Esophagus muscularis mucosa (tissue), 4 donors: Measurements from ENCODE around the gene UNC13A. TPM values are rescaled to one million over a fixed set of nuclear protein-coding genes. Genes with fewer than 3 reads are reported as not detected.

Source experiments
- DNase-seq: peaks from one replicate; pipeline ENCODE4 v3.0.0-alpha.2; 2017; ENCODE audit errors: extremely low spot score
- H3K27ac ChIP-seq, 4 donors: fragments of 200-600 bp; sonication (generic); replicated peaks in 1 of 4; 1 replicate in 3 of 4; 2 replicates in 1 of 4; pipeline ENCODE4 v1.5.1; 2016 to 2019; ENCODE audit warnings: mild to moderate bottlenecking in 1 of 4
- H3K27me3 ChIP-seq, 4 donors: fragments of 200-600 bp; sonication (generic); one replicate each; pipeline versions ENCODE4 v1.5.1 to v1.6.0; 2016 to 2019
- H3K36me3 ChIP-seq, 4 donors: fragments of 200-600 bp; sonication (generic); one replicate each; pipeline ENCODE4 v1.5.1; 2016 to 2019
- H3K4me1 ChIP-seq, 4 donors: fragments of 200-600 bp; sonication (generic); one replicate each; pipeline ENCODE4 v1.5.1; 2016 to 2019
- H3K4me3 ChIP-seq, 4 donors: fragments of 200-600 bp; sonication (generic); 1 replicate in 2 of 4; 2 replicates in 2 of 4; pipeline ENCODE4 v1.5.1; 2016 to 2019; ENCODE audit warnings: mild to moderate bottlenecking in 4 of 4, moderate library complexity in 1 of 4
- H3K9me3 ChIP-seq, 4 donors: fragments of 200-600 bp; sonication (generic); 1 replicate in 3 of 4; 2 replicates in 1 of 4; pipeline ENCODE4 v1.5.1; 2016 to 2019
- EP300 ChIP-seq: sonication (generic); formaldehyde crosslinking; IDR thresholded peaks from one replicate; pipeline ENCODE4 v1.6.1; 2017; ENCODE audit warnings: antibody characterized with exemption
- POLR2A ChIP-seq: fragments of 450-650 bp; IDR thresholded peaks from one replicate; pipeline ENCODE4 v1.6.1; 2017; ENCODE audit warnings: antibody characterized with exemption, moderate library complexity, mild to moderate bottlenecking, low read depth
- POLR2AphosphoS5 ChIP-seq, 2 donors: sonication (generic); formaldehyde crosslinking; IDR thresholded peaks; one replicate each; pipeline ENCODE4 v1.6.1; 2017; ENCODE audit warnings: antibody characterized with exemption in 2 of 2
- WGBS: methylation state at CpG from one replicate; pipeline ENCODE4 v1.1.5; 2018; 5-methylcytosine and 5-hydroxymethylcytosine counted together
- intact Hi-C: fragments of 100-400 bp; cut with DNase I; formaldehyde crosslinking; loops from one replicate; pipeline ENCODE4 v1.15.1; 2023
- total RNA-seq, 4 donors: library from RNA; depleted of rRNA; stranded (reverse); fragments of >200 nt; gene quantifications; one replicate each; pipeline versions ENCODE4 v1.1.0 to v1.2.1, GENCODE V29; 2016
- TF ChIP-seq, protein P1 (sequence below), 3 experiments: fragments of 200-600 bp in 2 of 3; fragments of 450-650 bp in 1 of 3; sonication (generic) in 2 of 3; IDR thresholded peaks; one replicate each; pipeline ENCODE4 v1.5.1; 2017 to 2019; ENCODE audit warnings: antibody characterized with exemption in 3 of 3, mild to moderate bottlenecking in 2 of 3, moderate library complexity in 1 of 3

The UNC13A gene
- total RNA-seq, 4 donors from 2014 or later, result under 0.01 to 0.23 (median 0.18) TPM

DNA sequence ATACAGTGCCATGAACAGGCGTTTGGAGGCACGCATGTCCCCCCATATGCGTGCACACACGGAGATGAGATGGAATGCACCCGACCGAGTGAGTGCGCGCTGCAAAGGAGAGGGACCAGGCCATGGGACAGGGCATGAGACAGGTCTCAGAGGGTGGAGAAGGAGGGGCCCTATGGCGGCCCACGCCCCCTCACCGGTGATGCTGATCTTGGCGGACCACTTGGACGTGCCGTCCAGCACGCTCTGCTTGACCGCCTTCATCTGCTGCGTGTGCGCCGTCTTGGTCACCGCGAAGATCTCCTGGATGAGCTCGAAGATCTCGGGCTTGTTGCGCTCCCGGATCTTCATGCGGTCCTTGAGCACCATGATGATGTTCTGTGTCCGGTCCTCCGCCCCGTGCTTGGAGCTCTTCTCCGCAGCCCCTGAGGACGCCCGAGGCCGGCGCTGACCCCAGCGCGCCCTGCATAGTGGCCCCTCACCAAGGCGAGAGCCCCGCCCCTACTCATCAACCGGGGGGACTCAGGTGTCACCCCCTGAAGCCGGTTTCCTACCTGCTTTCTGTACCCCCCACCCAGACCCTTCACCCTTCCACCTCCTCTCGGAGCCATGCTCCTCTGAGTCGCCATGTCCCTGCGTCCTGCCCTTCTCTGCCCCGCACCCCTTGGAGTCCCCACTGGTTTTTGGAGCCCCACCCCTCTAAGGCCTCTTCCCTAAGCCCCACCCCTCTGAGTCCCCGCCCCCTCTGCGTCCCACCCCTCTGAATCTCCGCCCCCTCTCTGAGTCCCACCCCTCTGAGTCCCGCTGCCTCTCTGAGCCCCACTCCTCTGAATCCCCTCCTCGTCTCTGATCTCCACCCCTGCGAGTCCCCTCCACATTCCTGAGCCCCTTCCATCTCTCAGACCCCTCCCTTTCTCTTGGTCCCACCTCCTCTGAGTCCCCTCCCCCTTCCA, 40.8 kb downstream of the UNC13A start:
- intact Hi-C loops, result no loop called here

GRCh38 chr19:17646441-17646840, 41.7 kb downstream of the UNC13A start:
- intact Hi-C loops, result no loop called here
- WGBS, result 79% methylated on average over 8 of the region's 8 CpGs
- Histone ChIP-seq H3K27ac (no peak overlapping the region), H3K27me3 (peaks cover 0 to 67% (median 0%) of the 10 kb centered on the region in 4 donors), H3K36me3 (no peaks in the 10 kb centered on the region), H3K9me3 (no peaks in the 10 kb centered on the region), H3K4me3 (no peak overlapping the region), H3K4me1 (no peaks in the 10 kb centered on the region)
- DNase-seq, result no peak
- no peak for TF ChIP-seq POLR2AphosphoS5 (IDR thresholded peaks at IDR 0.05)
- no peak for TF ChIP-seq POLR2A
- no peak for TF ChIP-seq EP300
- TF ChIP-seq, protein P1, sequence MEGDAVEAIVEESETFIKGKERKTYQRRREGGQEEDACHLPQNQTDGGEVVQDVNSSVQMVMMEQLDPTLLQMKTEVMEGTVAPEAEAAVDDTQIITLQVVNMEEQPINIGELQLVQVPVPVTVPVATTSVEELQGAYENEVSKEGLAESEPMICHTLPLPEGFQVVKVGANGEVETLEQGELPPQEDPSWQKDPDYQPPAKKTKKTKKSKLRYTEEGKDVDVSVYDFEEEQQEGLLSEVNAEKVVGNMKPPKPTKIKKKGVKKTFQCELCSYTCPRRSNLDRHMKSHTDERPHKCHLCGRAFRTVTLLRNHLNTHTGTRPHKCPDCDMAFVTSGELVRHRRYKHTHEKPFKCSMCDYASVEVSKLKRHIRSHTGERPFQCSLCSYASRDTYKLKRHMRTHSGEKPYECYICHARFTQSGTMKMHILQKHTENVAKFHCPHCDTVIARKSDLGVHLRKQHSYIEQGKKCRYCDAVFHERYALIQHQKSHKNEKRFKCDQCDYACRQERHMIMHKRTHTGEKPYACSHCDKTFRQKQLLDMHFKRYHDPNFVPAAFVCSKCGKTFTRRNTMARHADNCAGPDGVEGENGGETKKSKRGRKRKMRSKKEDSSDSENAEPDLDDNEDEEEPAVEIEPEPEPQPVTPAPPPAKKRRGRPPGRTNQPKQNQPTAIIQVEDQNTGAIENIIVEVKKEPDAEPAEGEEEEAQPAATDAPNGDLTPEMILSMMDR (IDR thresholded peaks at IDR 0.05), result no peak

More for the DNA sequence above, 40.8 kb downstream of the UNC13A start:
- H3K4me3 ChIP-seq, result no peak overlapping the region
- no peak for TF ChIP-seq POLR2A
- TF ChIP-seq, protein P1 (IDR thresholded peaks at IDR 0.05), result no peak
- no peak for TF ChIP-seq EP300
- TF ChIP-seq POLR2AphosphoS5 (IDR thresholded peaks at IDR 0.05), result no peak
- no peak overlapping the region for H3K27ac ChIP-seq
- H3K9me3 ChIP-seq, result no peaks in the 10 kb centered on the region
- H3K4me1 ChIP-seq, result no peaks in the 10 kb centered on the region
- H3K36me3 ChIP-seq, result no peaks in the 10 kb centered on the region
- WGBS, result 88% methylated on average over 38 of the region's 50 CpGs
- peaks cover 0 to 66% (median 0%) of the 10 kb centered on the region in 4 donors for H3K27me3 ChIP-seq
- DNase-seq, result no peak

DNA sequence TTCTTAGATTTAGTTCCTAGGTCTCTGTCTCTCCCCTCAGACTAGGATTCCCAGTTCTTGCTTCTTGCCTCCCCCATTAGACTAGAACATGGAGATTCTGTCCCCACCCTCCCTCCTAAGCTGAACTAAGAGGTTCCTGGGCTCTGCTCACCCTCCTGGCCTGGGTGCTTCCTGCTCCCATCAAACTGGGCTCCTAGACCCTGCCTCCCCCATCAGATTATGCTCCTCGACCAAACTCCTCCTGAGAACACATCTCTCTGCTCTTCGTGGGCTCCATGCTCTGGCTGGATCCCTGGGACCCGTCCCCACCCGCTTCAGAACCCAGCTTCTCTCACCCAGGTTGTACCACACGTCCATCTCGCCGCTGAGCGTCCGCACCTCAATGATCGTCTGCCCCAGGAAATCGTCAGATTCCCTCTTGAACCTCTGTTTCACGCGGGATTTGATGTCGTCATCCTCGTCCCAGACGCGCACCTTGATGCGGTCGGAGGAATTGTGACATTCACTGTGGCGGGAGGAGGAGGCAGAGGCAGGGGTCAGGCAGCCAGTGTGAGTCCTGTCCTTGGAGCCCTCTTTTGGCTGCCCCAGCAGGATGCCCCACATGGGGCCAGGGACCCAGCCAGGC, 42.7 kb downstream of the UNC13A start:
- Histone ChIP-seq H3K36me3 (no peaks in the 10 kb centered on the region), H3K4me1 (no peaks in the 10 kb centered on the region), H3K9me3 (no peaks in the 10 kb centered on the region), H3K4me3 (no peak overlapping the region), H3K27ac (no peak overlapping the region), H3K27me3 (peaks cover 0 to 69% (median 0%) of the 10 kb centered on the region in 4 donors)
- no peak for DNase-seq
- WGBS, result 89% methylated on average over 20 of the region's 20 CpGs
- intact Hi-C loops, result no loop called here
- TF ChIP-seq POLR2A, result no peak
- TF ChIP-seq EP300, result no peak
- TF ChIP-seq, protein P1 (IDR thresholded peaks at IDR 0.05), result no peak
- TF ChIP-seq POLR2AphosphoS5 (IDR thresholded peaks at IDR 0.05), result no peak

GRCh38 chr19:17642656-17643055, 45.5 kb downstream of the UNC13A start:
- no peak overlapping the region for H3K4me3 ChIP-seq
- TF ChIP-seq POLR2AphosphoS5 (IDR thresholded peaks at IDR 0.05), result no peak
- TF ChIP-seq, protein P1 (IDR thresholded peaks at IDR 0.05), result no peak
- no peak for TF ChIP-seq EP300
- TF ChIP-seq POLR2A, result no peak
- H3K27ac ChIP-seq, result no peak overlapping the region
- H3K4me1 ChIP-seq, result no peaks in the 10 kb centered on the region
- intact Hi-C loops, result no loop called here
- DNase-seq, result no peak
- H3K9me3 ChIP-seq, result no peaks in the 10 kb centered on the region
- H3K36me3 ChIP-seq, result no peaks in the 10 kb centered on the region
- H3K27me3 ChIP-seq, result peaks cover 0 to 65% (median 0%) of the 10 kb centered on the region in 4 donors
- 87% methylated on average over 8 of the region's 8 CpGs for WGBS
